ENCODE data around the gene MINDY3.

- TF ChIP-seq CTCF (conservative IDR thresholded peaks at IDR 0.05), result no peak
- no peak for TF ChIP-seq EZH2 (IDR thresholded peaks at IDR 0.05; ENCODE audit: low read depth)
These were observed 5.0 kb upstream of the MINDY3 start for GRCh38 chr10:15865304-15865703.
